ENCODE data around the gene PLD4.
"Not testable (repeated sequence)": the region's sequence is repeated elsewhere in the genome, so short reads cannot be mapped to it uniquely, and the experiment has no call there.

Gene PLD4

DNA sequence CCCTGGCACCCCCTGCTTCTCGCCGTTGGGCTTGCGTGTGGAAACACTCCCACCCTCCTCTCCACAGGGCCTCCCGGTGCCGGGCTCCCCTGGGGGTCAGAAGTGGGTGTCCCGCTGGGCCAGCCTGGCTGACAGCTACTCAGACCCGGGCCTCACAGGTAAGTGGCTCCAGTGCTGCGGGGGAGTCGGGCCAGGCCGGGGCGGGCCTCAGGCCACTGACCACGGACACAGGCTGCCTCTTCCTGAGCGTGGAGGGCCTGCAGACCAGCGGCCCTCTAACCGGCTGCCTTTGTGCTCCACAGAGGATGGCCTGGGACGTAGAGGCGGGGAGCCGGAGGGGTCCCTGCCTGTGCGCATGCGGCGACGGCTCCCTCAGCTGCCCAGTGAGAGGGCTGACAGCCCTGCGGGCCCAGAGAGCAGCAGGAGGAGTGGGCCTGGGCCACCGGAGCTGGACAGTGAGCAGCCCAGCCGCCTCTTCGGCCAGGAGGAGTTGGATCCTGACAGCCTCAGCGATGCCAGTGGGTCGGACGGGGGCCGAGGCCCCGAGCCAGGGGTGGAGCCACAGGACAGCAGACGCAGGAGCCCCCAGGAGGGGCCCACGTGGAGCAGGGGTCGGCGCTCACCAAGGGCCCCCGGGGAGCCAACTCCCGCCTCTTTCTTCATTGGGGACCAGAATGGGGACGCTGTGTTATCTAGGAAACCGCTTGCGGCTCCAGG, 38.5 kb upstream of the PLD4 start:
- peak in 2 of 5 experiments; percentile 3 to 5 for DNase-seq

DNA sequence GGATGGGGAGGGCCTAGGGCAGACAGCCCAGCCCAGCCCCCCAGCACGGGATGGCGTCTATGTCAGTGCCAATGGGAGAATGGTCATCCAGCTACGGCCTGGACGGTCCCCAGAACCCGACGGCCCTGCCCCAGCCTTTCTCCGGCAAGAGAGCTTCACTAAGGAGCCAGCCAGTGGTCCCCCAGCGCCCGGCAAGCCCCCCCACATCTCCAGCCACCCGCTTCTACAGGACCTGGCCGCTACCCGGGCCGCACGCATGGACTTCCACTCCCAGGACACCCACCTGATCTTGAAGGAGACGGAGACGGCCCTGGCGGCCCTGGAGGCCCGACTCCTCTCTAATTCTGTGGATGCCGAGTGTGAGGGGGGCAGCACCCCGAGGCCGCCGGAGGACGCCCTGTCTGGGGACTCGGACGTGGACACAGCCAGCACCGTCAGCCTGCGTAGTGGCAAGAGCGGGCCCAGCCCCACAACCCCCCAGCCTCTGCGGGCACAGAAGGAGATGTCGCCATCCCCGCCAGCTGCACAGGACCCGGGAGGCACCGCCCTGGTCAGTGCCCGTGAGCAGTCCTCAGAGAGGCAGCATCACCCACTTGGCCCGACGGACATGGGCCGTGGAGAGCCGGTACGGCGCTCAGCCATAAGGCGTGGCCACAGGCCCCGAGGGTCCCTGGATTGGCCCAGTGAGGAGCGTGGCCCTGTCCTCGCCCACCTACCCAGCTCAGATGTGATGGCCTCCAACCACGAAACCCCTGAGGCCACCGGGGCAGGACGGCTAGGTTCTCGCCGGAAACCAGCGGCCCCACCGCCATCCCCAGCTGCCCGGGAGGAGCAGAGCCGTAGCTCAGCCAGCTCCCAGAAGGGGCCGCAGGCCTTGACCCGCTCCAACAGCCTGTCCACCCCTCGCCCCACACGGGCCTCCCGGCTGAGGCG, 37.7 kb upstream of the PLD4 start:
- DNase-seq = peak in 2 of 5 experiments; percentile 3 to 7

DNA sequence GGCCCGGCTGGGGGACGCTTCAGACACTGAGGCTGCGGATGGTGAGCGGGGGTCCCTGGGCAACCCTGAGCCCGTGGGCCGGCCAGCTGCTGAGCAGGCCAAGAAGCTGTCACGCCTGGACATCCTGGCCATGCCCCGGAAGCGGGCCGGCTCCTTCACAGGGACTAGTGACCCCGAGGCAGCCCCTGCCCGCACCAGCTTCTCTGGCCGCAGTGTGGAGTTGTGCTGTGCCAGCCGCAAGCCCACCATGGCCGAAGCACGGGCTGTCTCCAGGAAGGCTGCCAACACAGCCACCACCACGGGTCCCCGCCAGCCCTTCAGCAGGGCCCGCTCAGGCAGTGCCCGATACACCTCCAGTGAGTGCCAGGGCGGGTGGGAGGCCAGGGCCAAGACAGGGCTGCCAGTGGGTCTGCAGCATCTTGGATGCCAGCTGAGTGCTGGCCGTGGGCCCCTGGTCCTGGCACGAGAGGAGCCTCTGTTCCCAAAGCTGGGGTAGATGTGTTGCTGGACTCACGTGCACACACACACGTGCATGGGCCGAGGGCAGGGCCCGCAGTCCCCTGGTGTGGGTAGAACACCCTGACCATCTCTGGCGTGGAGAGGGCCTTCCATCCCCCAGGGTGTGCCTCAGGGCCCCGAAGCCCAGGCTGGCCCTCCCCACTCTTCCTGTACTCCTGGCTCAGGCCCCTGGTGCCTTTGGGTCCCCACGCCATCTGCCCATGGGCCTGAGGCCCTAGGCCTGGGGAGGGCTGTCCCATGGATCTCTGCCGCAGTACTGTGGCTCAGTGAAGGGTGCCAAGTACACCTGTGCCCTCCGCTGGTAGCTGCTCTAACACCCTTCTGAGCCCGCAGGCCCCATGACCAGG, 36.8 kb upstream of the PLD4 start:
- peak in 2 of 5 experiments; percentile 1 to 6 for DNase-seq

GRCh38 chr14:104888489-104889374, 35.9 kb upstream of the PLD4 start:
- peak in 2 of 5 experiments; percentile 2 to 6 for DNase-seq

DNA sequence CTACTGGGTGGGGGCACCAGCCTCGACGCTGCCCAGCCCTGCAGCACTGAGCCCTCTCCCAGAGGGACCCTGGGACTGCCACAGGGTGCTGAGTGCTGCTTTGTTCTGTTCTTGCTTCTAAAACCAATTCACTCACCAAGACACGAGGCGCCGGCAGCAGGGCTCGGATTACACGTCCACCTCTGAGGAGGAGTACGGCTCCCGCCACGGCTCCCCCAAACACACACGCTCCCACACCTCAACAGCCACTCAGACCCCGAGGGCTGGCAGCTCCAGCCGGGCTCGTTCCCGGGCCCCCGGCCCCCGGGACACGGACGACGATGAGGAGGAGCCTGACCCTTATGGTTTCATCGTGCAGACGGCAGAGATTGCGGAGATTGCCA, 35.3 kb upstream of the PLD4 start:
- DNase-seq = peak in 1 of 5 experiments; percentile 1

GRCh38 chr14:104890292-104890691, 34.4 kb upstream of the PLD4 start:
- not testable (repeated sequence) for DNase-seq

DNA sequence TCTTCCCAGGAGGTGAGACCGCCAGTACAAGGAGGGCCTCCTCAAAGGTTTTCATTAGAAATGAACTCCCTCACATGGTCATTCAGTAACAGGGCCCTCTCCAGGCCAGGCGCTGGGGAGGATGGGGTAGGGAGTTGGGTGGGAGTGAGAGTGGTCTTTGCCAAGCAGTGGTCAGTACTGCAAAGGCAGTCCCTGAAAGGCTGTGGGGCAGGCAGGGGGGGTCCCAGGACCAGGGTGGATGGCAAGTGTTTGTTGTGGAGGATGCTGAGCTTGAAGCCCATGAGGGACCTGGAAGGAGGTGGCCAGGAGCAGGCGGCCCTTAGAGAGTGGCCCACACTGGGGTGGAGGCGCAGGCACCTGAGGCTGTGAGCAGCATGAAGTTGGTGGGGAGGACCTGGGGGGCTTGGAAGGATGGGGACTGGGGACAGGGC, 33.5 kb upstream of the PLD4 start:
- DNase-seq = no peak

DNA sequence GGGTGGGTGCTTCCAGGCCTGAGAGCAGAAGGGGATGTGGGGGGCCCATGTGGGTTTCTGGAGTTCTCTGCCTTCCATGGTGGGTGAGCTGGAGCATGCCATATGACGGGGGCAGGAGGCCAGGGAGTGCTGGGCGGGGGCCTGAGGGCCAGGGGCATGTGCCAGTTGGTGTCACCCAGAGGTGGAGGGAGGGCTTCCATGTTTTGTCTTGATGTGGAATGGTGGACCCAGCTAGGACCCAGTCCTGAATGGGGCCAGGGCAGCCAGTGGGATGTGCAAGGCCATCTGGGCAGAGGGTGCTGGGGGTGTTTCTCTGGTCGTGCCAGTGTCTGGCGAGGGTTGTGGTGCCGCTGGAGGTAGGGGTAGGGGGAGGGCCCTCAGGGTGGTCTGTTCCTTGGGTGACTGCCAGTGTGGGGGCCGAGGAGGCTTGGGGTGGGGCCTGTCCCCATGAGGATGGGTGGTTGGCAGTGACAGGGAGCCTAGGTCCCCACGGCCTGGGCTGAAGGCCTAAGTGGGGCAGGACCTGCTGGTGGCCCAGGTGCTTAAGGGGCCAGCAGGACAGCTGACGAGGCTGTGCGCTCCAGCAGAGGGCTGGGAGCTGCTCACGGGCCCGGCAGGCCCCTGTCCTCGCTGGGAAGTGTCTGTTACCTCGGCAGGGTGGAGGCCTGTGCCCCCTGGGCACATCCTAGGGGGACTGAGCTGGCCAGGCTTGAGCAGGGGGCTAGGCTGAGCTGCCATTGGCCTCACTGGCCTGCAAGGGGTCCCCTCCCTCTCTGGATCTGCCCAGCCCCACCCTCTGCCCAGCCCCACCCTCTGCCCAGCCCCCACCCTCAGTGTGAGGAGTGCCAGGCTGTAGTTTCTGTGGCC, 32.8 kb upstream of the PLD4 start:
- DNase-seq = peak in 1 of 5 experiments; percentile 2

GRCh38 chr14:104892531-104893434, 31.9 kb upstream of the PLD4 start:
- DNase-seq = peak in 1 of 5 experiments; percentile 1

DNA sequence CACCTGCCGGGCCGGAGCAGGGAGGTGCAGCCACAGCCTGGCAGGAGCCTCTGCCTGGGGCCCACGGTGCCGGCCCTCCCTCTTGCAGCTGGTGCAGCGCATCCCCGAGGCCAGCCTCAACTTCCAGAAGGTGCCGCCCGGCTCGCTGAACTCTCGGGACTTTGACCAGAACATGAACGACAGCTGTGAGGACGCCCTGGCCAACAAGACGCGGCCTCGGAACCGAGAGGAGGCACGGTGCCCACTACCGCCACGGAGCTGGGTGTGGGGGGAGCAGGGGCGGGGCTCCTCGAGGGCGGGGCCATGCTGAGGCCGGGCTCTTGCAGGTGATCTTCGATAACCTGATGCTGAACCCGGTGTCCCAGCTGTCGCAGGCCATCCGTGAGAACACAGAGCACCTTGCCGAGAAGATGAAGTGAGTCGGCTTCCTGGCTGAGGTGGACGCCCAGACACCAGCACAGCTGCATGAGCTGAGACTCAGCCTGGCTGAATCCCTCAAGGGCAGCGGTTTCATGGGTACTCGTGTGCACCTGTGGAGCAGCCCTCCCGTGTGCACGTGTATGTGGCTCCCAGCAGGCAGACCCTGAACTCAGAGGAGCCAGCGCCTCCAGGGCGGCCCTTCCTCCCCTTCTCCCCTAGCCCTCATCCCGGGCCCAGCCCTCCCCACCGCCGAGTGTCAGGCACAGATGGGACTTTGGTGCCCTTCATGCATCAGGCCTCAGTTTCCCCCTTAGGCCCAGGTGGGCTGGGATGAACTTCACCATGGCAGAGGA, 31.1 kb upstream of the PLD4 start:
- no peak for DNase-seq

DNA sequence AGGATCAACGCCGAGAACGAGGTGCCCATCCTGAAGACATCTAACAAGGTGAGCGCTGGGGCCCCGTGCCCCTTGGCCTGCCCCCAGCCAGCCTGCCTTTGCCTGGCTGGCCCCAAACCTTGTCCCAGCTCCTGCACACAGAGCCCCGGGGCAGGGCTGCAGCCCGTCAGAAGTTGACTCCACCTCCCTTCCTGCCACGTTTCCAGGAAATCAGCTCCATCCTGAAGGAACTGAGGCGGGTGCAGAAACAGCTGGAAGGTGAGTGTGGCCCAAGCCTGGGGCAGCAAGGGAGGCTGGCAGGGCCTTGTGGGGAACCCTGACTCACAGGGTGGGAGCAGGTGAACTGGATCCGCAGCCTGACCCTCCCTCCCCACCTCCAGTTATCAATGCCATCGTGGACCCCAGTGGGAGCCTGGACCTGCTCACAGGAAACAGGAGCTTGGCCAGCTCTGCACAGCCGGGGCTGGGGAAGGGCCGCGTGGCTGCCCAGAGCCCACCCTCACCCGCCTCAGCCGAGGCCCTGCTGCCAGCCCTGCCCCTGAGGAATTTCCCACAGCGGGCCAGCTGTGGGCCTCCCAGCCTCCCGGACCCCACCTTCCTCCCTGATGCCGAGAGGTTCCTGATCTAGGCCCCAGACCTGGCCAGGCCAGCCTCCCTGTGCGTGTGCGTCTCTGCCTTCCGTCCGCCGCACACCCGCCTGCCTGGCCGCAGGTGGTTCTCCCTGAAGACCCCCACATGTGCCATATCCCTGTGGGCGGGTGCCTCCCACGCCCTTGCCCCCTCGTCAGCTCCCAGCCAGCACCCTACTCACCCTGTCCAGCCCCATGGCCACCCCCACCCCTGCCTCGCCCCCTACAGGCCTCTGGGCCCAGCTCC, 30.1 kb upstream of the PLD4 start:
- no peak for DNase-seq

- DNase-seq = no peak
Measured at GRCh38 chr14:104895207-104895785, 29.4 kb upstream of the PLD4 start.

- peak in 1 of 5 experiments; percentile 9 for DNase-seq
Measured at GRCh38 chr14:104895786-104896661, 28.7 kb upstream of the PLD4 start.

- DNase-seq = no peak
Measured at GRCh38 chr14:104897330-104898194, 27.1 kb upstream of the PLD4 start.

DNA sequence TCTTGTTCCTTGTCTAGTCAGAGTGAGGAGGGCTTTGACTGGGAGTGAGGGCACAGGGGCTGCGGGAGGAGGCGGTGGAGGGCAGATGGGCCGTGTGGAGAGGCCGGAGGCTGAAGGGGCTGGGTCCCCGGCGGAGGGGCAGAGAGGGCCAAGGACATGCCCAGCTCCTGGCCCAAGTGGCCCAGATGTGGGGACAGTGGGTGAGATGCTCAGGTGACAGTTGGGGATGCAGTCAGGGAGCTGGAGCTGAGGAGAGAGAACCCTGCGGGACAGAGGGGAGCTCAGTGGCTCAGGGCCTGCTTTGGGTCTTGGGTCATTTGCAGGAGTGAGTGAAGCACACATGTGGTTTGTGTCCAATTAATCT, 26.5 kb upstream of the PLD4 start:
- DNase-seq = no peak

Measured in T-helper 2 cell (primary cell).